ENCODE data around the gene SLC9A4. TPM values are rescaled to one million over a fixed set of nuclear protein-coding genes. Genes with fewer than 3 reads are reported as not detected.

SLC9A4 gene
- total RNA-seq, 1 experiment from 2014 or later = 0.07 TPM

GRCh38 chr2:102514061-102514785 is 41.2 kb downstream of the SLC9A4 start:
- Histone ChIP-seq H3K9ac (ENCODE audit: low read length) (no peak overlapping the region), H3K9me3 (ENCODE audit: control insufficient read depth in 1 of 2, insufficient read depth in 1 of 2, low read depth in 1 of 2, low read length in 2 of 2) (no peaks in the 10 kb centered on the region), H3K4me3 (replicated peaks in 1 of 2; ENCODE audit: low read depth in 1 of 2, low read length in 2 of 2) (peak overlapping the region in 1 of 2 experiments; percentile 8; a peak in 1 of 4 replicates), H3K9me2 (ENCODE audit: insufficient read depth) (no peaks in the 10 kb centered on the region), H2AFZ (ENCODE audit: low read depth, low read length, poor library complexity, severe bottlenecking) (peak overlapping the region; percentile 96), H3K27me3 (ENCODE audit: insufficient read depth, low read length) (no peaks in the 10 kb centered on the region), H3K36me3 (ENCODE audit: control insufficient read depth in 1 of 2, insufficient read depth in 2 of 2, low read length in 2 of 2) (no peaks in the 10 kb centered on the region), H3K79me2 (ENCODE audit: insufficient read depth, low read length) (no peaks in the 10 kb centered on the region), H4K20me1 (ENCODE audit: insufficient read depth) (no peaks in the 10 kb centered on the region), H3K4me1 (ENCODE audit: control insufficient read depth in 1 of 2, insufficient read depth in 2 of 2, low read length in 2 of 2) (peaks cover 8 to 22% of the 10 kb centered on the region in 2 experiments; a peak in 3 of 4 replicates), H3K27ac (ENCODE audit: low read depth, low read length) (no peak overlapping the region), H3K4me2 (ENCODE audit: low read length) (peak overlapping the region; percentile 62)
- no TSS peak for BruUV-seq (replicated peaks)
- ChIA-PET CTCF (interaction anchor here (1.3 kb wide), 1 partner anchor 41 kb away, joined by 3 read pairs; the partner anchor contains the start of gene SLC9A4), POLR2A (no interaction called here), RAD21 (ENCODE audit: low non-redundant PET in 1 of 2, low total read pairs in 2 of 2, uncharacterized antibody in 2 of 2, unreplicated experiment in 2 of 2) (no interaction called here)
- ATAC-seq (peak; percentile 91), DNase-seq (ENCODE audit: low read depth, low spot score) (peak; percentile 27)
- intact Hi-C loops (cut with micrococcal nuclease) = no loop called here
- no peak for TF ChIP-seq ZBTB33 (IDR thresholded peaks at IDR 0.05; ENCODE audit: extremely low read depth, insufficient replicate concordance, low read length)
- no peak for TF ChIP-seq REST (IDR thresholded peaks at IDR 0.05; ENCODE audit: low read depth)
- TF ChIP-seq POLR2A (IDR thresholded peaks at IDR 0.05; ENCODE audit: borderline replicate concordance, extremely low read depth, insufficient read depth, insufficient read length) = no peak
- no peak for TF ChIP-seq SRF (IDR thresholded peaks at IDR 0.05; ENCODE audit: low read depth)
- no peak for TF ChIP-seq MAX (IDR thresholded peaks at IDR 0.05)
- TF ChIP-seq EZH2phosphoT487 (IDR thresholded peaks at IDR 0.05; ENCODE audit: borderline replicate concordance) = no peak
- TF ChIP-seq FOSL1 (IDR thresholded peaks at IDR 0.05; ENCODE audit: low read depth) = peak; percentile 88
- TF ChIP-seq TCF7L2 (IDR thresholded peaks at IDR 0.05; ENCODE audit: borderline replicate concordance, extremely low read depth, insufficient read depth, insufficient read length) = no peak
- TF ChIP-seq CEBPB (IDR thresholded peaks at IDR 0.05; ENCODE audit: low read depth) = peak; percentile 51; the same call in 1 of the 2 replicates
- TF ChIP-seq ZNF274 (IDR thresholded peaks at IDR 0.05; ENCODE audit: low read depth, low read length) = no peak
- TF ChIP-seq POLR2AphosphoS5 (IDR thresholded peaks at IDR 0.05; ENCODE audit: low read depth, low read length) = no peak
- TF ChIP-seq JUND (IDR thresholded peaks at IDR 0.05) = peak; percentile 82
- peak; percentile 49; the same call in 1 of the 2 replicates for TF ChIP-seq CBX3 (IDR thresholded peaks at IDR 0.05; ENCODE audit: low read depth)
- TF ChIP-seq YY1 (IDR thresholded peaks at IDR 0.05; ENCODE audit: extremely low read depth, insufficient replicate concordance, low read depth, low read length) = no peak
- no peak for TF ChIP-seq ATF3 (IDR thresholded peaks at IDR 0.05)
- TF ChIP-seq EGR1 (IDR thresholded peaks at IDR 0.05; ENCODE audit: low read depth) = no peak
- peak; percentile 46; the same call in 1 of the 2 replicates for TF ChIP-seq SP1 (IDR thresholded peaks at IDR 0.05; ENCODE audit: low read depth)
- TF ChIP-seq ELF1 (IDR thresholded peaks at IDR 0.05; ENCODE audit: borderline replicate concordance, low read depth) = no peak
- TF ChIP-seq SIN3A (IDR thresholded peaks at IDR 0.05; ENCODE audit: low read depth) = no peak
- no peak for TF ChIP-seq EZH2 (IDR thresholded peaks at IDR 0.05)
- TF ChIP-seq ZFX (IDR thresholded peaks at IDR 0.05) = no peak
- no peak for TF ChIP-seq RAD21 (IDR thresholded peaks at IDR 0.05; ENCODE audit: low read depth)
